H1 (cell line): ENCODE measurements around the gene SIK3.

ENCODE experiments used
- CEBPB ChIP-seq: IDR thresholded peaks from 2 replicates; pipeline ENCODE4 v1.6.1; 2012; ENCODE audit warnings: low read depth, low read length
- CHD1 ChIP-seq: IDR thresholded peaks from 2 replicates; pipeline ENCODE4 v1.6.1; 2012; ENCODE audit warnings: low read depth, low read length, improper control_type of control experiment
- CTCF ChIP-seq, 3 experiments: IDR thresholded peaks; 1 replicate in 2 of 3; 2 replicates in 1 of 3; pipeline versions ENCODE4 v1.5.1 to v1.6.1; 2011; ENCODE audit warnings: low read length in 3 of 3, mild to moderate bottlenecking in 3 of 3, inconsistent platforms in 2 of 3, low read depth in 1 of 3, moderate library complexity in 1 of 3; ENCODE audit not compliant: insufficient read depth in 1 of 3; ENCODE audit errors: control extremely low read depth in 1 of 3
- JUN ChIP-seq: IDR thresholded peaks from 2 replicates; pipeline ENCODE4 v1.6.1; 2011; ENCODE audit warnings: low read depth, mild to moderate bottlenecking, improper control_type of control experiment, low read length
- JUND ChIP-seq: IDR thresholded peaks from 2 replicates; pipeline ENCODE4 v1.6.1; 2011; ENCODE audit warnings: mild to moderate bottlenecking, improper control_type of control experiment, low read length
- POLR2AphosphoS5 ChIP-seq: IDR thresholded peaks from 2 replicates; pipeline ENCODE4 v1.6.1; 2011; ENCODE audit warnings: low read depth, low read length
- RXRA ChIP-seq: IDR thresholded peaks from 2 replicates; pipeline ENCODE4 v1.6.1; 2011; ENCODE audit warnings: low read depth, mild to moderate bottlenecking, low read length, moderate library complexity; ENCODE audit not compliant: insufficient read depth

GRCh38 chr11:116917632-116918031, 180.6 kb downstream of the SIK3 start:
- no peak for TF ChIP-seq CEBPB
- no peak for TF ChIP-seq JUN
- TF ChIP-seq CTCF (IDR thresholded peaks at IDR 0.05; ENCODE audit: control extremely low read depth in 1 of 3, insufficient read depth in 1 of 3, low read depth in 1 of 3, low read length in 3 of 3), result no peak
- TF ChIP-seq CHD1, result no peak
- no peak for TF ChIP-seq RXRA
- no peak for TF ChIP-seq POLR2AphosphoS5
- no peak for TF ChIP-seq JUND
